Measurements from ENCODE around the gene ARHGEF37.

DNA sequence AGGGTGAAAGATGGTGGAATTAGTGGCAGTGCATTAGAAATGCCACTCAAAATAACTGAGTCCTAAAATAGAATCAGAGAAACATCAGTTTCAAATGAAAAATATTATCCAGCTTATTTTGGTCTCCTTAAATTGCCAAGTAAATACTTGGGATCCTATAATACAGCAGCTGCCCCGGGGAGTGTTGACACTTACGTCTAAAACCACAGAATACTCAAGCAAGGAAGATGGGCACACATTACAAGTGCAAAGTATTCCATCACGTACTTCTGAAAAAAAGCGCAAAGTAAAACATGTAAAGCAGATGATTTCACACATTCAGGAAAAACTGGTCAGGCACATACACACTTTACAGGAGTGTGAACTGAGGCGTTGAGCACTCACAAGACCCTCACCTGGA lies 2.4 kb upstream of the ARHGEF37 start:
- TF ChIP-seq CTCF (conservative IDR thresholded peaks at IDR 0.05; ENCODE audit: low read depth, low read length) (no peak), EZH2 (IDR thresholded peaks at IDR 0.05; ENCODE audit: borderline replicate concordance, low read depth, low read length, poor library complexity, severe bottlenecking) (no peak)

Measured in A673 (cell line).